H1 (cell line): Measurements from ENCODE around the gene GABRQ. TPM values are rescaled to one million over a fixed set of nuclear protein-coding genes. Genes with fewer than 3 reads are reported as not detected.

Experiments used
- CTCF ChIA-PET: fragments of 300-600 bp; sonication (Branson Sonifier 250); formaldehyde crosslinking; loops from one replicate; lab custom pipeline; 2021; ENCODE audit not compliant: partially characterized antibody; lab: Charles Lee
- POLR2A ChIA-PET: fragments of 300-600 bp; sonication (Branson Sonifier 250); formaldehyde crosslinking; loops from one replicate; lab custom pipeline; 2021; ENCODE audit warnings: inconsistent platforms; ENCODE audit not compliant: partially characterized antibody; lab: Charles Lee
- DNase-seq, 2 experiments: peaks; one replicate each; pipeline versions ENCODE4 v3.0.0 to v3.0.0-alpha.2; 2010 to 2022; ENCODE audit warnings: low spot score in 2 of 2, low read depth in 1 of 2, mixed read lengths in 1 of 2
- FAIRE-seq: peaks from 2 replicates; lab custom pipeline; 2011; peaks lifted over from hg19 to GRCh38; lab: Jason Lieb, UNC
- H2AFZ ChIP-seq: 2 replicates; pipeline ENCODE4 v1.8.1; 2012; ENCODE audit warnings: low read length, inconsistent platforms
- H2AK5ac ChIP-seq: 2 replicates; pipeline ENCODE4 v1.6.1; 2013; ENCODE audit warnings: low read depth, low read length
- H2BK120ac ChIP-seq: replicated peaks from 2 replicates; pipeline ENCODE3; 2013; ENCODE audit warnings: low read depth, low read length, inconsistent platforms
- H2BK12ac ChIP-seq: 2 replicates; pipeline ENCODE4 v1.6.1; 2013; ENCODE audit warnings: low read depth, low read length
- H2BK15ac ChIP-seq: 2 replicates; pipeline ENCODE4 v1.6.1; 2013; ENCODE audit warnings: low read length
- H2BK20ac ChIP-seq: 2 replicates; pipeline ENCODE4 v1.6.1; 2013; ENCODE audit warnings: low read length
- H2BK5ac ChIP-seq: 2 replicates; pipeline ENCODE4 v1.6.1; 2013; ENCODE audit warnings: low read depth, low read length
- H3K14ac ChIP-seq: 2 replicates; pipeline ENCODE4 v1.6.1; 2013; ENCODE audit warnings: inconsistent platforms; ENCODE audit not compliant: insufficient read length
- H3K18ac ChIP-seq: 2 replicates; pipeline ENCODE4 v1.6.1; 2013; ENCODE audit warnings: low read length; ENCODE audit errors: extremely low read depth
- H3K23ac ChIP-seq: 2 replicates; pipeline ENCODE4 v1.6.1; 2013; ENCODE audit warnings: inconsistent platforms; ENCODE audit not compliant: insufficient read length
- H3K23me2 ChIP-seq: 2 replicates; pipeline ENCODE4 v1.6.1; 2013; ENCODE audit warnings: low read depth, low read length
- H3K27ac ChIP-seq: 2 replicates; pipeline ENCODE4 v1.6.1; 2011; ENCODE audit warnings: low read depth, low read length, inconsistent platforms
- H3K27me3 ChIP-seq, 4 experiments: replicated peaks in 1 of 4; 1 replicate in 1 of 4; 2 replicates in 3 of 4; pipeline versions ENCODE4 v1.6.1 to v1.8.1; 2011 to 2013; ENCODE audit warnings: low read length in 3 of 4, mild to moderate bottlenecking in 3 of 4, inconsistent platforms in 2 of 4, mixed read lengths in 2 of 4, moderate library complexity in 1 of 4; ENCODE audit not compliant: control insufficient read depth in 3 of 4, insufficient read depth in 3 of 4; ENCODE audit errors: extremely low read depth in 1 of 4
- H3K36me3 ChIP-seq, 4 experiments: 2 replicates each; pipeline versions ENCODE4 v1.6.1 to v1.8.1; 2011 to 2013; ENCODE audit warnings: mild to moderate bottlenecking in 4 of 4, low read length in 3 of 4, moderate library complexity in 2 of 4, control low read depth in 1 of 4, inconsistent platforms in 1 of 4; ENCODE audit not compliant: insufficient read depth in 4 of 4, control insufficient read depth in 2 of 4
- H3K4ac ChIP-seq: replicated peaks from 2 replicates; pipeline ENCODE3; 2013; ENCODE audit warnings: low read length, low read depth, mixed read lengths, inconsistent platforms; ENCODE audit not compliant: insufficient read length
- H3K4me1 ChIP-seq, 4 experiments: replicated peaks in 1 of 4; 1 replicate in 1 of 4; 2 replicates in 3 of 4; pipeline versions ENCODE4 v1.6.1 to v1.8.1; 2011 to 2013; ENCODE audit warnings: low read length in 3 of 4, inconsistent platforms in 2 of 4, mixed read lengths in 1 of 4; ENCODE audit not compliant: insufficient read depth in 4 of 4, control insufficient read depth in 3 of 4
- H3K4me2 ChIP-seq, 2 experiments: 2 replicates each; pipeline versions ENCODE4 v1.6.1 to v1.8.1; 2011 to 2013; ENCODE audit warnings: low read depth in 2 of 2, low read length in 2 of 2, control low read depth in 1 of 2, inconsistent platforms in 1 of 2, mild to moderate bottlenecking in 1 of 2; ENCODE audit not compliant: insufficient read depth in 1 of 2
- H3K4me3 ChIP-seq, 4 experiments: fragments of 200-600, 300-600 bp in 1 of 4; sonication (generic), shearing (Covaris generic), sonication (Bioruptor Twin) in 1 of 4; 2 replicates each; pipeline versions ENCODE4 v1.5.1 to v1.8.1; 2011 to 2016; ENCODE audit warnings: low read length in 4 of 4, low read depth in 3 of 4, control low read depth in 2 of 4, inconsistent platforms in 2 of 4, mild to moderate bottlenecking in 2 of 4, mixed read lengths in 1 of 4, moderate library complexity in 1 of 4; ENCODE audit not compliant: insufficient read depth in 2 of 4; ENCODE audit errors: extremely low read depth in 1 of 4
- H3K56ac ChIP-seq: replicated peaks from 2 replicates; pipeline ENCODE3; 2013; ENCODE audit warnings: low read depth, mild to moderate bottlenecking, mixed read lengths, low read length, inconsistent platforms; ENCODE audit not compliant: insufficient read length
- H3K79me1 ChIP-seq: 2 replicates; pipeline ENCODE4 v1.6.1; 2013; ENCODE audit warnings: low read depth, low read length, control low read depth
- H3K79me2 ChIP-seq, 2 experiments: 2 replicates each; pipeline versions ENCODE4 v1.6.1 to v1.8.1; 2012 to 2013; ENCODE audit warnings: low read length in 2 of 2, mild to moderate bottlenecking in 2 of 2, inconsistent platforms in 1 of 2; ENCODE audit not compliant: insufficient read depth in 2 of 2, control insufficient read depth in 1 of 2
- H3K9ac ChIP-seq, 4 experiments: replicated peaks in 1 of 4; 1 replicate in 1 of 4; 2 replicates in 3 of 4; pipeline versions ENCODE4 v1.6.1 to v1.8.1; 2011 to 2013; ENCODE audit warnings: low read depth in 3 of 4, low read length in 3 of 4, control low read depth in 2 of 4, mild to moderate bottlenecking in 2 of 4, moderate library complexity in 2 of 4, inconsistent platforms in 1 of 4; ENCODE audit errors: extremely low read depth in 1 of 4
- H3K9me3 ChIP-seq, 2 experiments: 2 replicates each; pipeline versions ENCODE4 v1.6.1 to v1.8.1; 2012 to 2013; ENCODE audit warnings: mild to moderate bottlenecking in 2 of 2, moderate library complexity in 2 of 2, control low read depth in 1 of 2, inconsistent platforms in 1 of 2, low read depth in 1 of 2, low read length in 1 of 2, mixed read lengths in 1 of 2; ENCODE audit not compliant: insufficient read depth in 2 of 2
- H4K20me1 ChIP-seq, 2 experiments: replicated peaks in 1 of 2; 2 replicates each; pipeline versions ENCODE3 to v1.8.1; 2011 to 2013; ENCODE audit warnings: inconsistent platforms in 2 of 2, low read length in 2 of 2, mild to moderate bottlenecking in 1 of 2; ENCODE audit not compliant: insufficient read depth in 2 of 2, control insufficient read depth in 1 of 2
- H4K5ac ChIP-seq: 2 replicates; pipeline ENCODE4 v1.6.1; 2013; ENCODE audit warnings: low read length, low read depth, mixed read lengths, inconsistent platforms; ENCODE audit not compliant: insufficient read length
- H4K8ac ChIP-seq: 2 replicates; pipeline ENCODE4 v1.8.0; 2013; ENCODE audit warnings: mild to moderate bottlenecking, moderate library complexity, low read length, inconsistent platforms; ENCODE audit not compliant: insufficient read depth; ENCODE audit errors: extremely low read depth
- H4K91ac ChIP-seq: replicated peaks from 2 replicates; pipeline ENCODE3; 2013; ENCODE audit warnings: low read length, mixed read lengths, inconsistent platforms; ENCODE audit not compliant: insufficient read length
- ATF2 ChIP-seq: IDR thresholded peaks from 2 replicates; pipeline ENCODE4 v1.6.1; 2012; ENCODE audit warnings: low read length, inconsistent platforms
- BCL11A ChIP-seq, 2 experiments: IDR thresholded peaks; one replicate each; pipeline ENCODE4 v1.6.1; 2011; ENCODE audit warnings: low read depth in 2 of 2, low read length in 2 of 2, mild to moderate bottlenecking in 2 of 2
- CHD2 ChIP-seq: IDR thresholded peaks from 2 replicates; pipeline ENCODE4 v1.6.1; 2012; ENCODE audit warnings: low read length, improper control_type of control experiment
- EGR1 ChIP-seq: IDR thresholded peaks from 2 replicates; pipeline ENCODE4 v1.6.1; 2011; ENCODE audit warnings: low read depth, low read length, borderline replicate concordance
- GABPA ChIP-seq: IDR thresholded peaks from 2 replicates; pipeline ENCODE4 v1.6.1; 2011; ENCODE audit warnings: mild to moderate bottlenecking, low read length, moderate library complexity, borderline replicate concordance; ENCODE audit not compliant: insufficient read depth
- SAP30 ChIP-seq: fragments of 300-600 bp; sonication (generic); IDR thresholded peaks from 2 replicates; pipeline ENCODE4 v1.7.1; 2012; ENCODE audit warnings: low read length, moderate library complexity, mild to moderate bottlenecking, inconsistent platforms; ENCODE audit not compliant: insufficient read depth, insufficient replicate concordance
- SP4 ChIP-seq: IDR thresholded peaks from 2 replicates; pipeline ENCODE4 v1.6.1; 2012; ENCODE audit warnings: low read length, inconsistent platforms
- YY1 ChIP-seq: IDR thresholded peaks from 2 replicates; pipeline ENCODE4 v1.6.1; 2011; ENCODE audit warnings: low read depth, mild to moderate bottlenecking, low read length
- WGBS, 2 experiments: shearing (Covaris generic) in 1 of 2; methylation state at CpG; one replicate each; pipeline versions ENCODE4 v1.1.6 to v1.1.7; 2013 to 2015; ENCODE audit warnings: low lambda C conversion rate in 2 of 2, mixed read lengths in 2 of 2, inconsistent platforms in 1 of 2, low coverage in 1 of 2, missing lambda C conversion rate in 1 of 2; ENCODE audit not compliant: insufficient replicate concordance in 2 of 2, insufficient coverage in 1 of 2, insufficient read length in 1 of 2; ENCODE audit errors: extremely low coverage in 1 of 2, missing lambda C conversion rate in 1 of 2; 5-methylcytosine and 5-hydroxymethylcytosine counted together
- polyA plus RNA-seq, 7 experiments: library from polyadenylated mRNA; depleted of rRNA in 3 of 7; stranded (reverse) in 5 of 7; unstranded in 2 of 7; fragments of >200 nt in 5 of 7; fragments of 200-250 nt in 2 of 7; gene quantifications; 1 replicate in 5 of 7; 2 replicates in 1 of 7; 4 replicates in 1 of 7; pipeline versions ENCODE4 v1.2.1 to v1.2.3, GENCODE V29; 2011 to 2013; ENCODE audit warnings: missing spikeins in 2 of 7, mixed read lengths in 2 of 7
- total RNA-seq: library from RNA; stranded (reverse); fragmentation: NEBNext Ultra II Directional; extraction: Animal tissue kit (Norgen Biotek cat#: 25700); gene quantifications from 2 replicates; pipeline ENCODE4 v1.2.1, GENCODE V29; 2021

The GABRQ gene
- total and polyA plus RNA-seq, 2 of the 8 experiments (the other 6 are each of a cell fraction or from before 2014, with no cell fraction given) = 6.3 to 9.6 TPM

GRCh38 chrX:152663086-152663485, 25.4 kb downstream of the GABRQ start:
- no peak overlapping the region for H2AFZ ChIP-seq
- CTCF ChIA-PET = interaction anchor here (0.7 to 1.8 kb wide), 3 partner anchors 11 to 156 kb away, joined by 3 to 8 read pairs (median 3); no protein-coding TSS in a partner anchor
- H3K27ac ChIP-seq = no peak overlapping the region
- no peak overlapping the region for H4K5ac ChIP-seq
- TF ChIP-seq SAP30 (no peak), SP4 (no peak), BCL11A (IDR thresholded peaks at IDR 0.05; ENCODE audit: low read depth in 2 of 2, low read length in 2 of 2) (no peak), ATF2 (no peak), CHD2 (no peak), YY1 (no peak), GABPA (no peak), EGR1 (no peak)
- TF ChIP-seq, all 59 proteins: peak for 0
- Histone ChIP-seq H3K14ac (no peak overlapping the region), H4K91ac (no peak overlapping the region), H2BK5ac (no peak overlapping the region), H3K4me2 (no peak overlapping the region), H4K8ac (no peak overlapping the region), H3K36me3 (no peaks in the 10 kb centered on the region), H3K18ac (no peak overlapping the region), H3K56ac (no peak overlapping the region), H2AK5ac (no peak overlapping the region), H3K4ac (no peak overlapping the region), H3K4me3 (no peak overlapping the region), H3K9ac (no peak overlapping the region), H3K23ac (no peak overlapping the region), H3K9me3 (no peaks in the 10 kb centered on the region), H2BK12ac (no peak overlapping the region), H3K27me3 (no peaks in the 10 kb centered on the region), H3K79me2 (no peaks in the 10 kb centered on the region), H2BK20ac (no peak overlapping the region), H3K23me2 (no peaks in the 10 kb centered on the region), H2BK120ac (no peak overlapping the region), H2BK15ac (no peak overlapping the region), H4K20me1 (no peaks in the 10 kb centered on the region), H3K79me1 (no peaks in the 10 kb centered on the region), H3K4me1 (no peaks in the 10 kb centered on the region)
- FAIRE-seq (no peak), DNase-seq (no peak)
- POLR2A ChIA-PET = no interaction called here
- WGBS, 2 experiments = 69% methylated on average over 4 of the region's 4 CpGs; no CpG with 5 or more reads in 1 of the 2 experiments
